Ectodermal cell (in vitro differentiated cells): Measurements from ENCODE around the gene TXNDC5.
"Not testable (repeated sequence)": the region's sequence is repeated elsewhere in the genome, so short reads cannot be mapped to it uniquely, and the experiment has no call there.

ENCODE experiments used
- H3K27ac ChIP-seq: 2 replicates; pipeline ENCODE4 v1.7.0; 2013; ENCODE audit warnings: mild to moderate bottlenecking, low read depth, low read length; ENCODE audit not compliant: insufficient read depth, poor library complexity, severe bottlenecking
- H3K27me3 ChIP-seq: 2 replicates; pipeline ENCODE4 v1.7.0; 2013; ENCODE audit warnings: mild to moderate bottlenecking, low read length; ENCODE audit not compliant: insufficient read depth, control insufficient read depth, poor library complexity, severe bottlenecking
- H3K36me3 ChIP-seq: one replicate; pipeline ENCODE4 v1.7.0; 2013; ENCODE audit warnings: low read length; ENCODE audit not compliant: control insufficient read depth, insufficient read depth
- H3K4me1 ChIP-seq: one replicate; pipeline ENCODE4 v1.7.0; 2013; ENCODE audit warnings: low read length; ENCODE audit not compliant: control insufficient read depth, insufficient read depth
- H3K4me3 ChIP-seq: 2 replicates; pipeline ENCODE4 v1.7.0; 2013; ENCODE audit warnings: low read depth, low read length, control low read depth; ENCODE audit not compliant: insufficient read depth
- H3K9me3 ChIP-seq: 2 replicates; pipeline ENCODE4 v1.7.0; 2013; ENCODE audit warnings: mild to moderate bottlenecking, low read length, moderate library complexity; ENCODE audit not compliant: control insufficient read depth
- WGBS, 2 experiments: methylation state at CpG; one replicate each; pipeline ENCODE4 v1.1.7; 2013; ENCODE audit warnings: missing lambda C conversion rate in 2 of 2; 5-methylcytosine and 5-hydroxymethylcytosine counted together

The TXNDC5 gene

DNA sequence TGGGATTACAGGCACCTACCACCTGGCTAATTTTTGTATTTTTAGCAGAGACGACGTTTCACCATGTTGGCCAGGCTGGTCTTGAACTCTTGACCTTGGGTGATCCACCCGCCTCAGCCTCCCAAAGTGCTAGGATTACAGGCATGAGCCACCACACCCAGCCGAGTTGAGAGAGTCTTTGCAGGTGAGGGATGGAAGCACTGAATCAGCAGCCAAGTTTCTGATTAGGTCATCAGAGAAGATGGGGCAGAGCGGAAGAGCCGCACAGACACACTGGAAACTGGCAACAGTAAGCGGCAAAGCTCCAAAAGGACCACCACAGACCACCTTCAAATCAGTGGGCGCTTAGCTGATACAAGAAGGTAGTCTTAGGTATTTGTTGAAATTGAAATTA lies 12.4 kb downstream of the TXNDC5 start:
- peaks cover 32% of the 10 kb centered on the region for H3K36me3 ChIP-seq
- not testable (repeated sequence) for H3K27me3 ChIP-seq, H3K4me3 ChIP-seq, H3K4me1 ChIP-seq, H3K27ac ChIP-seq, H3K9me3 ChIP-seq
- WGBS, 2 experiments = 90 to 93% methylated on average over 8 of the region's 8 CpGs

- no peak overlapping the region for H3K4me3 ChIP-seq
- H3K9me3 ChIP-seq = no peaks in the 10 kb centered on the region
- peaks cover 26% of the 10 kb centered on the region for H3K36me3 ChIP-seq
- no peak overlapping the region for H3K27ac ChIP-seq
- no peaks in the 10 kb centered on the region for H3K27me3 ChIP-seq
- WGBS, 2 experiments = 94 to 95% methylated on average over 9 of the region's 9 CpGs
- H3K4me1 ChIP-seq = no peaks in the 10 kb centered on the region
These were observed 13.0 kb downstream of the TXNDC5 start for GRCh38 chr6:7897461-7898192.

GRCh38 chr6:7896465-7896987 lies 14.1 kb downstream of the TXNDC5 start:
- H3K4me1 ChIP-seq = no peaks in the 10 kb centered on the region
- no peaks in the 10 kb centered on the region for H3K9me3 ChIP-seq
- H3K27ac ChIP-seq = no peak overlapping the region
- WGBS, 2 experiments = 96 to 98% methylated on average over 4 to 6 of the region's 6 CpGs
- H3K27me3 ChIP-seq = no peaks in the 10 kb centered on the region
- H3K4me3 ChIP-seq = no peak overlapping the region
- H3K36me3 ChIP-seq = peaks cover 27% of the 10 kb centered on the region

DNA sequence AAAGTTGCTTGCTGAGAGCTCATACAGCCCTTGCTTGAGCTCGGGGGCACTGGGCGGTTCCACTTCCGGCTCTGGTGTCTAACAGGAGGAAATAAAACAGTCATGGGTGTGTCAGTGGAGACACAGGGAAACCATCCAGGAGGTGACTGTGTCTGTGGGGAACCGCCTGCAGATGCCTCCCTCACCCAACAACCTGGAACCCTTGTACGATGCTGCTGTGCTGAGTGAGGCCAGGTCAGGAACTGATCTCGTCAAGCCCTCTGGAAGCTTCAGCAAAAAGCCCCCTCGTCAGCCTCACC lies 15.5 kb downstream of the TXNDC5 start:
- no peak overlapping the region for H3K4me3 ChIP-seq
- H3K27ac ChIP-seq = no peak overlapping the region
- H3K4me1 ChIP-seq = no peaks in the 10 kb centered on the region
- 93% methylated on average over 7 of the region's 7 CpGs for WGBS, 2 experiments
- H3K36me3 ChIP-seq = peaks cover 30% of the 10 kb centered on the region
- no peaks in the 10 kb centered on the region for H3K9me3 ChIP-seq
- H3K27me3 ChIP-seq = no peaks in the 10 kb centered on the region

DNA sequence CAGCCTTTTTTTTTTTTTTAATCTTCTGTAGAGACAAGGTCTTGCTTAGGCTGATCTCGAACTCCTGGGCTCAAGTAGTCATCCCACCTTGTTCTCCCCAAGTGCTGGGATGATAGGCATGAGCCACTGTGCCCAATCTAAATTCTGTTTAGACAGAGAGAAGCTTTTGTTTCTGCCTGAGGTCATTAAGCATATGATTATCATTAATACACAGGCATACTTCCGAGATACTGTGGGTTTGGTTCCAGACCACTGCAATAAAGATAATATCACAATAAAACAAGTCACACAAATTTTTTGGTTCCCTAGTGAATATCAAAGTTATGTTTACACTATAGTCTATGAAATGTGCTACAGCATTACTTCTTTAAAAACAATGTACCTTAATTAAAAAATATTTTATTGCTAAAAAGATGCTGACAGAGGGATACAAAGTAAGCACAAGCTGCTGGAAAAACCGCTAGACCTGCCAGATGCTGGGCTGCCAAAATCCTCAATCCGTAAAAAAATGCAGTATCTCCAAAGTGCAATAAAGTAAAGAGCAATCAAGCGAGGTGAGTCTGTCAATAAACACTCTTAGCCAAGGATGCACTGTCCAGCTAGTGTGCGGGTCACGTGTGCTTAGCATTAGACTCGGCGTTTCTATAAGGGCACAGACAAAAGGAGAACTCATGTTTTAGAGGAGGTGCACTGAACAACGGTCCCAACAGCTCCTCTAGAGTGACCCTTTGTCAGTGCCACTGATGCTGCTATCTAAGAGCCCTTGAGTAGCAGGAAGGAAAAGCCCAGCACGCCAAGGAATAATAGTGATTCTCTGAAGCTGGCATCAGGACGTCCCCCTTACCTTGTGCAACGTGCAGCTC lies 16.1 kb downstream of the TXNDC5 start:
- Histone ChIP-seq H3K36me3 (peaks cover 34% of the 10 kb centered on the region), H3K27ac (no peak overlapping the region), H3K27me3 (no peaks in the 10 kb centered on the region), H3K9me3 (no peaks in the 10 kb centered on the region), H3K4me1 (no peaks in the 10 kb centered on the region), H3K4me3 (no peak overlapping the region)
- WGBS, 2 experiments = 94 to 96% methylated on average over 12 to 13 of the region's 13 CpGs

GRCh38 chr6:7893342-7893741 lies 17.2 kb downstream of the TXNDC5 start:
- whole genome bisulfite sequencing, 2 experiments = 96% methylated on average over 12 of the region's 12 CpGs
- H3K27ac ChIP-seq = no peak overlapping the region

DNA sequence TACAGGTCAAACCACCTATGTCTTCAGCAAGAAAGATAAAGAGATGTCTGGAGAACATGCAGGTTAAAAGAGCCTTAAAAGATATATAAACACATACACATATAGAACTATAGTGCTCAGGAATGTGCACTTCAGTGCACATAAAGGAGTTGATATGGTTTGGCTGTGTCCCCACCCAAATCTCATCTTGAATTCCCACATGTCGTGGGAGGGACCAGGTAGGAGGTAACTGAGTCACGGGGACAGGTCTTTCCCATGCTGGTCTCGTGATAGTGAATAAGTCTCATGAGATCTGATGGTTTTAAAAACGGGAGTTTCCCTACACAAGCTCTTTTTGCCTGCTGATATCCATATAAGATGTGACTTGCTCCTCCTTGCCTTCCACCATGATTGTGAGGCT lies 18.2 kb downstream of the TXNDC5 start:
- 90 to 96% methylated on average over 4 of the region's 4 CpGs for WGBS, 2 experiments
- not testable (repeated sequence) for H3K4me1 ChIP-seq, H3K27me3 ChIP-seq, H3K9me3 ChIP-seq, H3K4me3 ChIP-seq, H3K27ac ChIP-seq
- H3K36me3 ChIP-seq = peaks cover 54% of the 10 kb centered on the region

More at GRCh38 chr6:7893342-7893741, 17.2 kb downstream of the TXNDC5 start:
- no peaks in the 10 kb centered on the region for H3K9me3 ChIP-seq
- H3K4me1 ChIP-seq = no peaks in the 10 kb centered on the region
- no peaks in the 10 kb centered on the region for H3K27me3 ChIP-seq
- no peak overlapping the region for H3K4me3 ChIP-seq
- H3K36me3 ChIP-seq = peaks cover 44% of the 10 kb centered on the region

GRCh38 chr6:7891078-7891872 lies 19.3 kb downstream of the TXNDC5 start:
- Histone ChIP-seq H3K4me1 (no peaks in the 10 kb centered on the region), H3K27ac (no peak overlapping the region), H3K27me3 (no peaks in the 10 kb centered on the region), H3K4me3 (no peak overlapping the region), H3K36me3 (peaks cover 57% of the 10 kb centered on the region), H3K9me3 (no peaks in the 10 kb centered on the region)
- WGBS, 2 experiments = 93 to 97% methylated on average over 15 of the region's 15 CpGs

DNA sequence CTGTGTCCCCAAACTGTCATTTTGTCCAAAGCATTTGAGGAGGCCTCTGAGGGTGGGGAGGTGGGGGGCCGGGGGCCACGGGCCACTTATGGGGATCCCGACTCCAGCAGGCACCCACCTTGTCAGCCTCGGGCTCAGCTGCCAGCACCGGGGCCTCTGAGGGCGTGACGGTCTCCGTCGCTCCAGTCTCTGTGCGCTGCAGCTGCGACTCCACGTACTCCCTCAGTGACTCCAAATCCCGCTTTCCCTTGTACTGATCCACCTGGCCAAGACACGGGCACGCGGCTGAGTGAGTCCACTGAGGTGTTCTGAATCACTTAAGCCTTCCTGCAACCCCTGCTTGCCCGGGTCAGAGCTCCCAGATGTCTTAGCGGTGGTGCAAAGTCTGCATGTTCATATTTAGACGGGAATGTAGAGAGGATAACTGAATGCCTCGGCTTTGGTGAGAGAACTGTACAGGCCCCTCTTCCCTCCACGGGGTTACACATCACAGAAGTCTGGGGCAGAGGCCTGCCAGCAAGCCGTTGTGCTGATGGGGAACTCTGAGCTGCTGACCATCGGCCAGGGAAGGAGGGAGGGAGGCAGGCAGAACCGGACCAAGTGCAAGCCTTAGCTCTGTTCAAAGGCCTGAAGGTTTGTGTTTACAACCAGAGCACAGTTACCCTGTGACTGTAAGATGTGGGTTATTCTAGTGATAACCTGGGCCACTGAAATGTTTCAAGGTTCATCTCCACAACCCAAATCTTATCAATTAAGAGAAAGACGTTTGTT lies 21.8 kb downstream of the TXNDC5 start:
- H3K4me3 ChIP-seq = no peak overlapping the region
- H3K36me3 ChIP-seq = peaks cover 48% of the 10 kb centered on the region
- WGBS, 2 experiments = 95 to 96% methylated on average over 25 of the region's 25 CpGs
- no peaks in the 10 kb centered on the region for H3K27me3 ChIP-seq
- H3K4me1 ChIP-seq = no peaks in the 10 kb centered on the region
- H3K9me3 ChIP-seq = no peaks in the 10 kb centered on the region
- no peak overlapping the region for H3K27ac ChIP-seq
